HG03558 (cell line): ENCODE data around the gene GPR78.

ENCODE experiments used
- ATAC-seq: cut with Tn5 transposase; IDR thresholded peaks from one replicate; pipeline ENCODE4 v1.9.1; 2021; ENCODE audit warnings: moderate number of reproducible peaks; ENCODE audit not compliant: unreplicated experiment; ENCODE audit errors: extremely low read depth

The GPR78 gene

GRCh38 chr4:8546766-8547107 is 33.5 kb upstream of the GPR78 start:
- no peak for ATAC-seq

- no peak for ATAC-seq
These were observed 32.9 kb upstream of the GPR78 start for GRCh38 chr4:8547108-8547911.

GRCh38 chr4:8547912-8548730 is 32.1 kb upstream of the GPR78 start:
- ATAC-seq: no peak

GRCh38 chr4:8548731-8549351 is 31.4 kb upstream of the GPR78 start:
- no peak for ATAC-seq

GRCh38 chr4:8549352-8549931 is 30.8 kb upstream of the GPR78 start:
- no peak for ATAC-seq

- ATAC-seq: no peak
These were observed 29.5 kb upstream of the GPR78 start for GRCh38 chr4:8550691-8551090.

GRCh38 chr4:8552024-8552423 is 28.2 kb upstream of the GPR78 start:
- no peak for ATAC-seq

GRCh38 chr4:8552581-8553205 is 27.5 kb upstream of the GPR78 start:
- ATAC-seq: no peak

GRCh38 chr4:8553216-8553615 is 27.0 kb upstream of the GPR78 start:
- no peak for ATAC-seq

GRCh38 chr4:8553991-8554405 is 26.2 kb upstream of the GPR78 start:
- ATAC-seq: no peak

GRCh38 chr4:8554555-8555100 is 25.6 kb upstream of the GPR78 start:
- no peak for ATAC-seq

- ATAC-seq: no peak
These were observed 24.5 kb upstream of the GPR78 start for GRCh38 chr4:8555716-8556115.

- no peak for ATAC-seq
These were observed 23.6 kb upstream of the GPR78 start for GRCh38 chr4:8556341-8557150.

GRCh38 chr4:8557151-8558076 is 22.8 kb upstream of the GPR78 start:
- ATAC-seq: no peak

GRCh38 chr4:8558080-8558960 is 21.9 kb upstream of the GPR78 start:
- no peak for ATAC-seq

GRCh38 chr4:8559011-8559410 is 21.2 kb upstream of the GPR78 start:
- no peak for ATAC-seq

- ATAC-seq: no peak
These were observed 20.5 kb upstream of the GPR78 start for GRCh38 chr4:8559524-8560264.
